AG10803 (cell line): ENCODE data around the gene CACNA2D4.

ENCODE experiments used
- DNase-seq: peaks from one replicate; pipeline ENCODE4 v3.0.0; 2010; ENCODE audit warnings: low read depth
- H3K4me3 ChIP-seq: 2 replicates; pipeline ENCODE4 v1.5.1; 2011; ENCODE audit warnings: mild to moderate bottlenecking, low read length, control low read depth
- TF ChIP-seq, protein P1 (sequence below): conservative IDR thresholded peaks from 2 replicates; pipeline ENCODE4 v1.5.1; 2011; ENCODE audit warnings: mild to moderate bottlenecking, low read length, control low read depth, inconsistent platforms

CACNA2D4 gene

DNA sequence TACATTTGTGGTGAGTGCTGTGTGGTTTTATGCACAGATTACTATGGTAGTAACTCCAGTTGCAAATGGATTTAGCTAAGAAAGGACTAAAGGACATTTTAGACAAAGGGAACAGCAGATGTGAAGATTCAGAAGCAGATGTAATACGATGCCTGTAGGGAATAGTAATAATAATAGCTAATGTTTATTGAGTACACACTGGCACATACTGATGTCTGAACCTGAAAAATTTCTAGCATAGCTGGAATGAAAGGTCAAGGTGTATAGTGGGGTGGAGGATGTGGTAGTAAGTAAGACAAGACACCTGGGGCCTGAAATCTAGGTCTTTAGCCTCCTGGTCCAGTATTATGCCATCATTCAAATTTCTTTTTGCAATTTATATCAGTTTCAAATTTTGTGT is 152.3 kb downstream of the CACNA2D4 start:
- no peak overlapping the region for H3K4me3 ChIP-seq
- TF ChIP-seq, protein P1, sequence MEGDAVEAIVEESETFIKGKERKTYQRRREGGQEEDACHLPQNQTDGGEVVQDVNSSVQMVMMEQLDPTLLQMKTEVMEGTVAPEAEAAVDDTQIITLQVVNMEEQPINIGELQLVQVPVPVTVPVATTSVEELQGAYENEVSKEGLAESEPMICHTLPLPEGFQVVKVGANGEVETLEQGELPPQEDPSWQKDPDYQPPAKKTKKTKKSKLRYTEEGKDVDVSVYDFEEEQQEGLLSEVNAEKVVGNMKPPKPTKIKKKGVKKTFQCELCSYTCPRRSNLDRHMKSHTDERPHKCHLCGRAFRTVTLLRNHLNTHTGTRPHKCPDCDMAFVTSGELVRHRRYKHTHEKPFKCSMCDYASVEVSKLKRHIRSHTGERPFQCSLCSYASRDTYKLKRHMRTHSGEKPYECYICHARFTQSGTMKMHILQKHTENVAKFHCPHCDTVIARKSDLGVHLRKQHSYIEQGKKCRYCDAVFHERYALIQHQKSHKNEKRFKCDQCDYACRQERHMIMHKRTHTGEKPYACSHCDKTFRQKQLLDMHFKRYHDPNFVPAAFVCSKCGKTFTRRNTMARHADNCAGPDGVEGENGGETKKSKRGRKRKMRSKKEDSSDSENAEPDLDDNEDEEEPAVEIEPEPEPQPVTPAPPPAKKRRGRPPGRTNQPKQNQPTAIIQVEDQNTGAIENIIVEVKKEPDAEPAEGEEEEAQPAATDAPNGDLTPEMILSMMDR = no peak
- no peak for DNase-seq

DNA sequence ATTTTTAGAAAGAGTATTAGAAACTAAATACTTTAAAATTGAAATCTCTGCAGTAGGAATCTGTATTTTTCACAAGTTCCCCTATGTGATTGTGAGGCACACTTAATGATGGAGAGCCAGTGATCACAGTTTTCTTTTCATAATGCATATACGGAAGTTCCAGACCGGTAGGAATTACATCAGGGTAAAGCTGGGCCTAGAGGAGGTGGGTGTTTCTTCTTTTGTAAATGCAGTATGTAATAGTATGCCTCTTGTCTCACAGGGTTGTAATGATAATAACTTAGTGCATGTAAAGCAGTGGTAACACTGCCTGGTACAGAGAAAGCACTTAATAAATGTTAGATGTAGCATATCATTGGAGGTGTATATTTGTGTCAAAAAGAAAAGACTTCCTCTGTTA is 155.3 kb downstream of the CACNA2D4 start:
- H3K4me3 ChIP-seq = no peak overlapping the region
- no peak for DNase-seq
- TF ChIP-seq, protein P1 = no peak

DNA sequence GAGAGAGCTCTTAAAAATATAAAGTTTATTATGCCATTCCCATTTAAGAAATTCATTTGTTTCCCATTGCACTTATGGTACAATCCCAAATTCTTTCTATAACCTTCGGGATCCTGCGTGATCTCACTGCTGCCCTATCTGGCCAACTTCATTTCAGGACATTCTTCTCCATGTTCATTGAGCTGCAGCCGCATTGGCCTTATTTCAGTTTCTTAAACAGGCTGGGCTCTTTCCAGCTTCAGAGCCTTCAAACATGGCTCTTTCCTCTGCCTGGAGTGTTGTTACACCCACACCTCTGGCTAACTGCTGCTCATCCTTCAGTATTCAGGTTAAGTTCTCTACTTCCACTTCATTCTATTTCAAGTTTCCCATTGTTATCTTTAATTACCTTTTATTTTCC is 156.6 kb downstream of the CACNA2D4 start:
- DNase-seq = no peak
- H3K4me3 ChIP-seq = no peak overlapping the region
- TF ChIP-seq, protein P1 = no peak

DNA sequence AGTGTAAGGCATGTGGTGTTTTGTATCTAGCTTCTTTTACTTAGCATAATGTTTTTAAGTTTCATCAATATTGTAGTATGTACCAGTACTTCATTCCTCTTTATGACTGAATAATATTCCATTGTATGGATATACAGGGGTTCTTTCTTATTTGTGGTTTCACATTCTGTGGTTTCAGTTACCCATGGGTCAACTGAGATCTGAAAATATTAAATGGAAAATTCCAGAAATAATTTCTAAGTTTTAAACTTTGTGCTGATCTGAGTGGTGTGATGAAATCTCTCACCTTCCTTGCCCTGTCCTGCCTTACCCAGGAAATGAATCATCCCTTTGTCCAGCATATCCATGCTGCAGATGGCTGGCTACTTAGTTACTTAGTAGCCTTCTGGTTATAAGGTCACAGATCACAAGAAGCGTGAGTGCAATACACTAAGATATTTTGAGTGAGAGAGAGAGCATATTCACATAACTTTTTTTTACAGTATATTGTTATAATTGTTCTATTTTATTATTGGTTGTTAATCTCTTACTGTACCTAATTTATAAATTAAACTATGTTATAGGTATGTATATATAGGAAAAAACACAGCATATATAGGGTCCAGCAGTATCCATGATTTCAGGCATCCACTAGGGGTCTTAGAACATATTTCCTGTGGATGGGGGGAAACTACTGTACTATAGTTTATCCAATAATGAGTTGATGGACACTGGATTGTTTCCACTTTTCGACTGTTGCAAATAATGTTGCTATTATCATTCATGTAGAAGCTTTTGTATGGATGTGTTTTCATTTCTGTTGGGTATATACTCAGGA is 157.7 kb downstream of the CACNA2D4 start:
- TF ChIP-seq, protein P1 = no peak
- no peak overlapping the region for H3K4me3 ChIP-seq
- DNase-seq = peak; percentile 53

DNA sequence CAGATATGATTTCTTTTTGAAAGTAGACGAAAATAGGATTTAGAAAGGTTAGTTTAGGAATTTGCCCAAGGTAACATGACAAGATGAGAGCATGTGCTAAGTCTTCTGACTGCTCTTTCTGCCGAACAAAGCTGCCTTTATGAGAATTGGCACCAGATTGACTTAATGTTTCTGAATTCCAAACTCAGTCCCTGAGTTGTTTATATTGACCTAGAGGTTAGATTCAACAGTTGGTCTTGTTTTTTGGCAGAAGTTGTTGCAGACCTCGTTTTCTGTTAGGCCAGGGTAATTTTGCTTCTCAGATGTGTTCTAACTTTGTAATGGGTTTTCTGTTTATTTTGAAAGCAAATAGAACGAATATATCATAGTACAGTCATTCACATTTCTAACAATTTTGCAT is 159.6 kb downstream of the CACNA2D4 start:
- TF ChIP-seq, protein P1 = no peak
- no peak overlapping the region for H3K4me3 ChIP-seq
- no peak for DNase-seq

DNA sequence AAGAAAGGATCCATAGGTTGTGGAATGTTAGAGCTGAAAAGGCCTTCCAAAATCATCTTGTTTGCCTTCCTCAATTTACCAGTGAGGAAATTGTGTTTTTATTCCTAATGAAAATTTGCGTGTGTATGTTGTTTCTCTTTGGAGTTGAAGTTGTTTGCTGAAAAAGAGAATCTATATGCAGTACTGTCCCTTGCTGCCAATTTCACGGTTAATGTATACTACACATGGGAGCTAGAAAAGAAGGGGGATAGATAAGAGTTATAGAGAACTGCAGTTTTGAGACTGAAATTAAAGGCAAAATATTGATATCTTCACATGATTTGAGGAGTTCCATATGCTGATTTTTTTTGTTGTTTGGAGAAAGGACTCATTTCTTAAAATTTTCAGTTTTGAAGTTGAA is 160.1 kb downstream of the CACNA2D4 start:
- H3K4me3 ChIP-seq = no peak overlapping the region
- TF ChIP-seq, protein P1 = no peak
- DNase-seq = no peak

DNA sequence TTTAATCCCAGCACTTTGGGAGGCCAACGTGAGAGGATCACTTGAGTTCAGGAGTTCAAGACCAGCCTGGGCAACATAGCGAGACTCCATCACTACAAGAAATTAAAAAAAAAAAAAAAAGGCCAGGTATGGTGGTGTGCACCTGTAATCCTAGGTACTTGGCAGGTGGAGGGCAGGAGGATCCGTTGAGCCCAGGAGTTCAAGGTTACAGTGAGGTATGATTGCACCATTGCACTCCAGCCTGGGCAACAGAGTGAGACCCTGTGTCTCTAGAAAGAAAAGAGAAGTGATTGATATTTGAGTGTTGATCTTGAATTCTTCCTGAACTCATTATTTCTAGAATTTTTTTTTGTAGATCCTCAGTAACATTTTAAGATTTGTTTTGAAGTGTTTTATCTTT is 168.2 kb downstream of the CACNA2D4 start:
- no peak overlapping the region for H3K4me3 ChIP-seq
- no peak for DNase-seq
- TF ChIP-seq, protein P1 = no peak
